Panc1 (cell line): ENCODE results near the gene ASTN2. TPM values are rescaled to one million over a fixed set of nuclear protein-coding genes. Genes with fewer than 3 reads are reported as not detected.

Experiments
- ATAC-seq: fragments of 200-7000 bp; cut with Tn5 transposase; 2 replicates; pipeline ENCODE4 v1.9.1; 2020; ENCODE audit warnings: mild to moderate bottlenecking, moderate library complexity
- BruUV-seq: library from RNA; stranded (reverse); fragments of 400-500 nt; replicated peaks from 2 replicates; lab custom pipeline; 2021; lab: Mats Ljungman, UMichigan
- CTCF ChIA-PET: fragments of 300-600 bp; sonication (Branson Sonifier 250); formaldehyde crosslinking; loops from one replicate; lab custom pipeline; 2022; ENCODE audit warnings: antibody characterized with exemption; lab: Charles Lee
- POLR2A ChIA-PET: fragments of 300-600 bp; sonication (Branson Sonifier 250); formaldehyde crosslinking; loops from one replicate; lab custom pipeline; 2022; ENCODE audit warnings: antibody characterized with exemption; lab: Charles Lee
- DNase-seq: peaks from one replicate; pipeline ENCODE4 v3.0.0-alpha.2; 2010; ENCODE audit warnings: low read depth, low spot score
- H3K27ac ChIP-seq: 2 replicates; pipeline ENCODE4 v1.5.1; 2011; ENCODE audit warnings: mild to moderate bottlenecking, low read length, inconsistent platforms
- H3K27me3 ChIP-seq: fragments of 200-500 bp; sonication (Bioruptor generic); 2 replicates; pipeline ENCODE4 v1.6.0; 2014; ENCODE audit warnings: low read length, inconsistent platforms; ENCODE audit not compliant: control insufficient read depth, insufficient read depth
- H3K36me3 ChIP-seq: fragments of 200-500 bp; sonication (Bioruptor generic); 2 replicates; pipeline ENCODE4 v1.5.1; 2014; ENCODE audit warnings: inconsistent platforms, mild to moderate bottlenecking, low read length, moderate library complexity; ENCODE audit not compliant: control insufficient read depth, insufficient read depth
- H3K4me1 ChIP-seq: 2 replicates; pipeline ENCODE4 v1.5.1; 2011; ENCODE audit warnings: inconsistent platforms, mild to moderate bottlenecking, low read length, moderate library complexity; ENCODE audit not compliant: control insufficient read depth, insufficient read depth
- H3K4me3 ChIP-seq, 2 experiments: 2 replicates each; pipeline ENCODE4 v1.5.1; 2011 to 2012; ENCODE audit warnings: low read depth in 2 of 2, low read length in 2 of 2, mild to moderate bottlenecking in 2 of 2, inconsistent platforms in 1 of 2, moderate library complexity in 1 of 2
- H3K9me3 ChIP-seq: fragments of 200-500 bp; sonication (Bioruptor generic); 2 replicates; pipeline ENCODE4 v1.5.1; 2014; ENCODE audit warnings: low read depth, mild to moderate bottlenecking, inconsistent platforms, low read length, moderate library complexity; ENCODE audit not compliant: control insufficient read depth, insufficient read depth
- CTCF ChIP-seq: fragments of 450-650 bp; IDR thresholded peaks from 2 replicates; pipeline ENCODE4 v1.5.1; 2017; ENCODE audit warnings: mild to moderate bottlenecking
- POLR2AphosphoS5 ChIP-seq: IDR thresholded peaks from 2 replicates; pipeline ENCODE4 v1.6.1; 2012; ENCODE audit warnings: mild to moderate bottlenecking, low read depth, low read length, moderate library complexity
- REST ChIP-seq, 2 experiments: IDR thresholded peaks; 2 replicates each; pipeline ENCODE4 v1.6.1; 2011 to 2012; ENCODE audit warnings: low read depth in 2 of 2, control low read depth in 1 of 2, low read length in 1 of 2, mild to moderate bottlenecking in 1 of 2, moderate library complexity in 1 of 2; ENCODE audit not compliant: insufficient read depth in 1 of 2
- SIN3A ChIP-seq: IDR thresholded peaks from 2 replicates; pipeline ENCODE4 v1.6.1; 2012; ENCODE audit warnings: low read depth, mild to moderate bottlenecking, low read length, moderate library complexity, borderline replicate concordance; ENCODE audit not compliant: insufficient read depth
- TCF7L2 ChIP-seq: IDR thresholded peaks from 2 replicates; pipeline ENCODE4 v1.6.1; 2011; ENCODE audit warnings: mild to moderate bottlenecking, low read depth, low read length, inconsistent platforms
- in situ Hi-C: cut with HindIII; loops from 2 replicates; pipeline ENCODE4 v1.10.0; 2016; ENCODE audit warnings: low sequenced_read_pairs, low pct_unique_long_range_greater_than_20kb
- intact Hi-C: fragments of 100-400 bp; cut with micrococcal nuclease; formaldehyde crosslinking; loops from one replicate; pipeline ENCODE4 v1.10.0; 2022; ENCODE audit not compliant: unreplicated experiment
- total RNA-seq: library from RNA; stranded (reverse); gene quantifications from one replicate; pipeline ENCODE4 v1.2.1, GENCODE V29; 2021; ENCODE audit not compliant: unreplicated experiment

ASTN2 gene
- total RNA-seq, 1 experiment from 2014 or later: 3.9 TPM

DNA sequence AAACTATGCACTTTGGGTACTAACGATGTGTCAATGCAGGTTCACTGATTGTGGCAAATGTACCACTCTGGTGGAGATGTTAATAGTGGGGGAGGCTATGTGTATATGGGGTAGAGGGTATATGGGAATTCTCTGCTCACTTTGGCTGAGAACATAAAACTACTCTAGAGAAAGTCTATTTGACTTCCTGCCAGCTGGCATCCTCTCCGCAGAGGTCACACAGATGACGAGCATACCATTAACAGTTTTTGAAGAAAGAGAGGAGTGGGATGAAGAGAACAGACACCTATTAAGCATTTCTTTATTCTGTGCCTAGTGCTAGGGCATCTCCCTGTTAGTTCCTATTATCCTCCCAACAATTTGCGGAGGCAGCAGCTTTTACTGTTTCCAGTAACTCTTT is 786.1 kb downstream of the ASTN2 start:
- Histone ChIP-seq H3K27me3 (no peaks in the 10 kb centered on the region), H3K36me3 (no peaks in the 10 kb centered on the region), H3K4me3 (no peak overlapping the region), H3K9me3 (no peaks in the 10 kb centered on the region), H3K27ac (no peak overlapping the region), H3K4me1 (no peaks in the 10 kb centered on the region)
- in situ Hi-C loops: no loop called here
- BruUV-seq: no TSS peak
- DNase-seq: no peak
- TF ChIP-seq REST (IDR thresholded peaks at IDR 0.05; ENCODE audit: insufficient read depth in 1 of 2, low read depth in 2 of 2, low read length in 1 of 2): no peak
- no peak for TF ChIP-seq POLR2AphosphoS5
- TF ChIP-seq TCF7L2: no peak
- no peak for TF ChIP-seq CTCF
- TF ChIP-seq SIN3A: no peak
- no peak for ATAC-seq
- intact Hi-C loops: no loop called here
- ChIA-PET POLR2A (no interaction called here), CTCF (no interaction called here)

DNA sequence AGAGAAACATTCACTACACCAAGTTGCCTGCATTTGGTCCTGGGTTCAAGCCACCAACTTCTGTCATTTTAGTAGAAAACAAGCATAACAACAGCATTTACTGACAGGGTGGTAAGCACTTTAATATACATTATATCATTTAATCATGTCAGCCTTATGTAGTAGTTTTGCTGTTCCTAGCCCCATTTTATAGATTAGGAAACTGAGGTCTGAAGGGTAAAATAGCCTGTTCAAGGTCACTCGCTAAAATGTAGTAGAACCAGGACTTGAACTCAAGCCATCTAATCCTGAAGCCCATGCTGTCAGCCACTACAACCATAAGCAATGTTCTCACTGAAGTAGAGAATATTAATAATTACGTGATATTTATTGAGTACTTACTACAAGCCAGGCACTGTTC is 787.4 kb downstream of the ASTN2 start:
- CTCF ChIA-PET: no interaction called here
- no peaks in the 10 kb centered on the region for H3K4me1 ChIP-seq
- no peak overlapping the region for H3K27ac ChIP-seq
- no peaks in the 10 kb centered on the region for H3K27me3 ChIP-seq
- ATAC-seq (no peak), DNase-seq (no peak)
- no peaks in the 10 kb centered on the region for H3K36me3 ChIP-seq
- TF ChIP-seq POLR2AphosphoS5 (no peak), REST (IDR thresholded peaks at IDR 0.05; ENCODE audit: insufficient read depth in 1 of 2, low read depth in 2 of 2, low read length in 1 of 2) (no peak), SIN3A (no peak), TCF7L2 (no peak), CTCF (no peak)
- intact Hi-C loops (no loop called here), in situ Hi-C loops (no loop called here)
- BruUV-seq: no TSS peak
- H3K9me3 ChIP-seq: no peaks in the 10 kb centered on the region
- POLR2A ChIA-PET: no interaction called here
- H3K4me3 ChIP-seq: no peak overlapping the region
